ENCODE measurements around the gene CORO2A.
"Not testable (repeated sequence)": the region's sequence is repeated elsewhere in the genome, so short reads cannot be mapped to it uniquely, and the experiment has no call there.

CORO2A gene

DNA sequence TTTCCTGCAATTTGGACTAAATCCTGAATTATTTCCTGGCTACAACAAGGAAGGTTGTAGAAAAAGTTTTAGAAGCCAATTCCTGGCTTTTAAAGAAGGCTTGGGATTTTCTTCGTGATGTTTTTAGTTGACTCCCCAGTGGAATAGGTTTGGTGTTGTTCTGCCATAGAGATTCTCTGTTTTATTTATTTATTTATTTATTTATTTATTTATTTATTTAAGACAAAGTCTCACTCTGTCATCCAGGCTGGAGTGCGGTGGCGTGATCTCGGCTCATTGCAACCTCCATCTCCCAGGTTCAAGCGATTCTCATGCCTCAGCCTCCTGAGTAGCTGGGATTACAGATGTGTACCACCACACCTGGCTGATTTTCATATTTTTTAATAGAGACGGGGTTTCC, 75.3 kb downstream of the CORO2A start:
- ATAC-seq (replicated peaks); H3K4me3 Mint-ChIP-seq; H3K9me3 Mint-ChIP-seq; H3K27me3 Mint-ChIP-seq; DNase-seq: not testable (repeated sequence)
- Mint-ChIP-seq H3K36me3 (ENCODE audit: insufficient read depth) (peaks cover 32% of the 10 kb centered on the region), H3K4me1 (ENCODE audit: low read depth in 2 of 2) (peaks cover 38 to 54% of the 10 kb centered on the region in 2 donors), H3K27ac (peak overlapping the region; percentile 95 to 99)

DNA sequence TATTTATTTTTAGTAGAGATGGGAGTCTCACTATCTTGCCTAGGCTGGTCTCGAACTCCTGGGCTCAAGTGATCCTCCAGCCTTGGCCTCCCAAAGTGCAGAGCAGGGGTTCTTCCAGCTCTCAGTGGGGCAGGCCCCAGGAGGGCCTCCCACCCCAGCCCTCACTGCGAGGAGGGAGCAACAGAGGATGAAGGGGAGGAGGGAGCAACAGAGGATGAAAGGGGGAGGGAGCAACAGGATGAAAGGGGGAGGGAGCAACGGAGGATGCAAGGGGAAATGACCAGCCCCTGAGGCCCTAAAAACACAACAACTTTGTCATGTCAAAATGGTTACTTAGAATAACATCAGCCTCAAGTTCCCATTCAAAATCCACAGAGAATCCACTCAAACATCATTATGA, 83.4 kb downstream of the CORO2A start:
- H3K36me3 Mint-ChIP-seq (ENCODE audit: insufficient read depth), result peaks cover 44% of the 10 kb centered on the region
- H3K4me1 Mint-ChIP-seq (ENCODE audit: low read depth in 2 of 2), result peaks cover 46 to 72% of the 10 kb centered on the region in 2 donors

DNA sequence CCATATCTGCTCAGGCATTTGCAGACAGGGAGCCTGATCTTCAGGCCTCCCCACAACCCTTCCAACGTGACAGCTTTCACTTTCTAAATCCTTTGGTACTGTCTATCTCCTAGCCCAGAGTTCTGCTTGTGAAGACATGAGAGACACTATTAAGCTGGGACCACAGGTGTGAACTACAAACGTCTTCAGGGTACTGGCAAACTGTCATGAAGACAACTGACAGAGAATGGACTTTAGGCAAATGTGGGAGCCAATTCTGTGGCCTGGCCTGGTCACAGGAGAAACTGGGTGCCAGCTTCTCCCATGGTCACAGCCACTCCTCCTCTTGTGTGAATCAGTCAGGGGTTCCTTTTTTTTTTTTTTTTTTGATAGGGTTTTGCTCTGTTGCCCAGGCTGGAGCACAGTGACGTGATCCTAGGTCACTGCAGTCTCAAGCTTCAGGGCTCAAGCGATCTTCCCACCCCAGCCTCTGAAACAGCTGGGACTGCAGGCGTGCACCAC, 83.9 kb downstream of the CORO2A start:
- Mint-ChIP-seq H3K27ac (peak overlapping the region; percentile 89 to 97), H3K4me3 (peak overlapping the region; percentile 62 to 66), H3K27me3 (no peaks in the 10 kb centered on the region), H3K4me1 (ENCODE audit: low read depth in 2 of 2) (peaks cover 48 to 74% of the 10 kb centered on the region in 2 donors), H3K9me3 (no peaks in the 10 kb centered on the region), H3K36me3 (ENCODE audit: insufficient read depth) (peaks cover 46% of the 10 kb centered on the region)
- DNase-seq (peak; percentile 32 to 52 (median 33)), ATAC-seq (replicated peaks) (peak; percentile 91)

More for the DNA sequence above, 83.4 kb downstream of the CORO2A start:
- ATAC-seq (replicated peaks) (no peak), DNase-seq (no peak)
- H3K27me3 Mint-ChIP-seq, result no peaks in the 10 kb centered on the region
- H3K9me3 Mint-ChIP-seq, result no peaks in the 10 kb centered on the region
- H3K27ac Mint-ChIP-seq, result peak overlapping the region; percentile 89 to 97
- peak overlapping the region; percentile 62 to 66 for H3K4me3 Mint-ChIP-seq

DNA sequence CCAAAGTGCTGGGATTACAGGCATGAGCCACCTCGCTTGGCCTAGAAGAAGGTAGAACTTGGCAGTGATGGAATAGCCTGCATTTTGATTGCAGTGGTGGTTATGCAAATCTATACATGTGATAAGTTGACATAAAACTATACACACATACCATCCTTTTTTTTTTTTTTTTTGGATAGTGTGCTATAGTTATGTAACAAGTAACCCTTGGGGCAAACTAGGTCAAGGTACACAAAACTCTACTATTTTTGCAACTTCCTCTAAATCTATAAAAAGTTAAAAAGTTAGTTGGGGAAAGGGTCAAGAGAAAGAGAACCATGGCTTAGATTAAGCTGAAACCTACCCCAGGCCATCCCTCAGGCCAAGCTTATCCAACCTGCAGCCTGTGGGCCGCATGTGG, 84.5 kb downstream of the CORO2A start:
- DNase-seq, result no peak
- Mint-ChIP-seq H3K27me3 (no peaks in the 10 kb centered on the region), H3K4me3 (peak overlapping the region; percentile 62 to 66), H3K36me3 (ENCODE audit: insufficient read depth) (peaks cover 46% of the 10 kb centered on the region), H3K9me3 (no peaks in the 10 kb centered on the region), H3K27ac (peak overlapping the region; percentile 89 to 97), H3K4me1 (ENCODE audit: low read depth in 2 of 2) (peaks cover 51 to 72% of the 10 kb centered on the region in 2 donors)
- peak; percentile 58 for ATAC-seq (replicated peaks)

DNA sequence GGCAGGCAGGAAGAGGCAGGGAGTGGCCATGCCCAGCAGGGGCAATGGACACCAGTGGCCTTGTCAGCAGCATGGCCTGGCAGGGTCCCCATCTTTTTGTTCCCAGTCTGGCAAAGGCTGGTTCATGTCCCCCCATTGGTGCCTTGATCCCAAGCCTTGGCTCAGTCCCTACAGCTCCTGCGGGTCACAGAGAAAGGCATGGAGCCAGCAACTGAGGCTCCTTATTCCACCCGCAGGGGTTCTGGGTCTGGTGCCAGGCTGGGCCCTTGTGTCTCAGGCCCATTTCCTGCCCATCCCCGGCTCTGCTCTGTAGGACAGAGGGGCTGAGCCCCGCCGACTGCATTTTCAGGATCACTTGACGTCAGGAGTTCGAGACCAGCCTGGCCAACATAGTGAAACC, 87.4 kb downstream of the CORO2A start:
- no peaks in the 10 kb centered on the region for H3K9me3 Mint-ChIP-seq
- peaks cover 46% of the 10 kb centered on the region for H3K36me3 Mint-ChIP-seq (ENCODE audit: insufficient read depth)
- DNase-seq (no peak), ATAC-seq (replicated peaks) (no peak)
- H3K4me3 Mint-ChIP-seq, result peak overlapping the region; percentile 47 to 73
- peak overlapping the region; percentile 73 to 89 for H3K27ac Mint-ChIP-seq
- H3K4me1 Mint-ChIP-seq (ENCODE audit: low read depth in 2 of 2), result peaks cover 63 to 72% of the 10 kb centered on the region in 2 donors
- no peaks in the 10 kb centered on the region for H3K27me3 Mint-ChIP-seq

DNA sequence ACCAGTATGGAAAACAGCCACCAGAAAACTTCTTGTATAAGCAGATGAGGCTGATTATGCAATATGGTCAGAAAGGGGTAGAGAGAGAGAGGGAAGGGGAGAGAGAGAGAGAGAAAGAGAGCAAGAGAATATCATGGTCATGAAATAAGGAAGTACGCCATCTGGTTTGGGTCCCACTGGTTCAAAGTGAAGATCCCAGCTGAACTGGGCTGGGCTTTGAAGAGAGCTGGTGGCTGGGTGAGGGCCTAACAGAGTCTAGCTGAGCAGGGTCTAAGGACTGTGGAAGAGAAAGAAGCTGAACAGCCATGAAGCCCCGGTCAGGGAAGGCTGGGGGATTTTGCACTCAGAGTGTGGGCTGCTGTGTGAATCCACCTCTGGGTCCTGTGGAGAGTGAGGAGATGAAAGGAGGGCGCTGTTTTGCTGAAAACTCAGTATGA, 88.0 kb downstream of the CORO2A start:
- Mint-ChIP-seq H3K27me3 (no peaks in the 10 kb centered on the region), H3K9me3 (no peaks in the 10 kb centered on the region), H3K4me3 (peak overlapping the region; percentile 47 to 73), H3K27ac (peak overlapping the region; percentile 73 to 89), H3K4me1 (ENCODE audit: low read depth in 2 of 2) (peaks cover 63 to 71% of the 10 kb centered on the region in 2 donors), H3K36me3 (ENCODE audit: insufficient read depth) (peaks cover 47% of the 10 kb centered on the region)
- ATAC-seq (replicated peaks) (no peak), DNase-seq (no peak)

DNA sequence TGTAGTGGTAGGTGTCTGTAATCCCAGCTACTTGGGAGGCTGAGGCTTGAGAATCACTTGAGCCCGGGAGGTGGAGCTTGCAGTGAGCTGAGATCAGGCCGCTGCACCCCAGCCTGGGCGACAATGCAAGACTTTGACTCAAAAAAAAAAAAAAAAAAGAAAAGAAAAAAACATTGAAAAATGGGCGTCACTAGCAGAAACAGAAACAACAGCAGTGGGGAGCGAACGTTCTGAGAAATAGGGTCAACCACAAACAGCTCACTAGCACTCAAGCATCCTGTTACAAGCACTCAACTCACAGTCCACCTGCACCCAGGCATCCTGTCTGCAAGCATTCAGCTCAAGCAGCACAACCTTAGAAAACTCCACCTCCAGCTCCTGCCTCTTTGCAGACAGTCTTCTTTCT, 90.6 kb downstream of the CORO2A start:
- Mint-ChIP-seq H3K4me1 (ENCODE audit: low read depth in 2 of 2) (peaks cover 59 to 64% of the 10 kb centered on the region in 2 donors), H3K9me3 (no peaks in the 10 kb centered on the region), H3K27ac (peak overlapping the region; percentile 73 to 89), H3K4me3 (peak overlapping the region; percentile 62 to 73), H3K36me3 (ENCODE audit: insufficient read depth) (peaks cover 36% of the 10 kb centered on the region), H3K27me3 (no peaks in the 10 kb centered on the region)
- DNase-seq (peak; percentile 74 to 78 (median 76)), ATAC-seq (replicated peaks) (peak; percentile 97)

DNA sequence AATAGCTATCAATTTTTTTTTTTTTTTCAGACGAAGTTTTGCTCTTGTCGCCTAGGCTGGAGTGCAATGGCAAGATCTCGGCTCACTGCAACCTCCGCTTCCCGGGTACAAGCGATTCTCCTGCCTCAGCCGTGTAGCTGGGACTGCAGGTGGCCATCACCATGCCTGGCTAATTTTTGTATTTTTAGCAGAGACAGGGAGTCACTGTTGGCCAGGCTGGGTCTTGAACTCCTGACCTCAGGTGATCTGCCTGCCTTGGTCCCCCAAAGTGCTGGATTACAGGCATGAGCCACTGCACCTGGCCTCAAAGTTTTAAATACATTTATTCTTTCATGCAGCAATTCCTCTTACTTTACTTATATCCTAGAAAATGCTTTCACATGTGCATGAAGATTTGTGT, 91.0 kb downstream of the CORO2A start:
- peak overlapping the region; percentile 73 to 89 for H3K27ac Mint-ChIP-seq
- H3K27me3 Mint-ChIP-seq, result no peaks in the 10 kb centered on the region
- H3K36me3 Mint-ChIP-seq (ENCODE audit: insufficient read depth), result peaks cover 33% of the 10 kb centered on the region
- ATAC-seq (replicated peaks), result no peak
- peak overlapping the region; percentile 62 to 73 for H3K4me3 Mint-ChIP-seq
- no peaks in the 10 kb centered on the region for H3K9me3 Mint-ChIP-seq
- DNase-seq, result no peak
- H3K4me1 Mint-ChIP-seq (ENCODE audit: low read depth in 2 of 2), result peaks cover 60 to 64% of the 10 kb centered on the region in 2 donors

DNA sequence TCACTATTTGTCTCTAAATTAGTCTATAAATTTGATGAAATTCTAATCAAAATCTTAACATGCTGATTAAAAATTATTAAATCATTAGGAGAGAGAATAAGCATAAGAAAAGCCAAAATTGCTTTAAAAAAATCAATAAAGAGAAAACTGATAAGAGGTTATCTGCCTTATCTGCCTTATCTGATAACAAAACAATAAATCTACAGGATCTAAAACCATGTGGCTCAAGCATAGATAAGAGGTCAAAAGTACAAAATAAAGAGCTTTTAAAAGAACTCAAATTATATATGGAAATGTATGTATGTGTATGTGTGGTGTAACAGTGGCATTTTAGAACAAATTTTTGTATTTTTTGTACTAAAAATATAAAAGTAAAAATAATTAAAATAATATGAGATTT, 92.0 kb downstream of the CORO2A start:
- Mint-ChIP-seq H3K27ac (peak overlapping the region; percentile 73 to 89), H3K9me3 (no peaks in the 10 kb centered on the region), H3K4me1 (ENCODE audit: low read depth in 2 of 2) (peaks cover 53 to 57% of the 10 kb centered on the region in 2 donors), H3K4me3 (peak overlapping the region; percentile 18 to 57), H3K27me3 (no peaks in the 10 kb centered on the region), H3K36me3 (ENCODE audit: insufficient read depth) (peaks cover 35% of the 10 kb centered on the region)
- DNase-seq, result no peak
- ATAC-seq (replicated peaks), result no peak

DNA sequence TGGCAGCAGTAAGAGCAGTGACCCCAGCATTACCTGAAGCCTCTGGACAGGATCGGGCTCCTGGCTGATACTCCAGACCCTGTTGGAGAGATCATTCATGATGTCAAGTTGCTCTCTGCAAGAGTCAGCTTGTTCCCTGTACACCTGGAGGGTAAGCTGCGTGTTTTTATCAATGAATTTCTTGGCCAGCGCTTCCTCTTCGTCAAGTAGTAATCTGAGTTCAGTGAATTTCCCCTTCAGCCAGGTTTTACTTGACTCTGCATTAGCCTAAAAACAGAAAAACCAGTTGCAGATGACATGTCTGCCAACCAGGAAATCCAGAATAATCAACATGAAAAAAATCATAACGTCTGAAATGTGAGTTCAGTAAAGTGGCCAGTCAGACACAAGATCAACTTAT, 92.5 kb downstream of the CORO2A start:
- ATAC-seq (replicated peaks), result no peak
- H3K9me3 Mint-ChIP-seq, result no peaks in the 10 kb centered on the region
- H3K36me3 Mint-ChIP-seq (ENCODE audit: insufficient read depth), result peaks cover 36% of the 10 kb centered on the region
- no peaks in the 10 kb centered on the region for H3K27me3 Mint-ChIP-seq
- peaks cover 49 to 55% of the 10 kb centered on the region in 2 donors for H3K4me1 Mint-ChIP-seq (ENCODE audit: low read depth in 2 of 2)
- no peak for DNase-seq
- H3K4me3 Mint-ChIP-seq, result peak overlapping the region; percentile 18 to 57
- peak overlapping the region; percentile 73 to 89 for H3K27ac Mint-ChIP-seq

DNA sequence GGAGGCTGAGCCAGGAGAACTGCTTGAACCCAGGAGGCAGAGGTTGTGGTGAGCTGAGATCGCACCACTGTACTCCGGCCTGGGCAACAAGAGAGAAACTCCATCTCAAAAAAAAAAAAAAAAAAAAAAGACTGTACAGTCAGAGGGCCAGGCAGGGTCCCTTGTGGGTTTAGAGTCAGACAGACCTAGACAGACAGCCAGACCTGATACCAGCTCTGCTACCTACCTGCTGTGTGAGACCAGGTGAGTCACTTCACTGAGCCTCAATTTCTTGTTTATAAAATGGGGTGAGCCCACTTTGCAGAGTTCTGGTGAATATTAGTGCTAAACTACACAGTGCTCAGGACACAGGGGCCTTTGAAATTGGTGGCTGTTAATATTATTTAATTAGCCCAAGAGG, 93.1 kb downstream of the CORO2A start:
- H3K36me3 Mint-ChIP-seq (ENCODE audit: insufficient read depth), result peaks cover 34% of the 10 kb centered on the region
- H3K27ac Mint-ChIP-seq, result peak overlapping the region; percentile 81 to 89
- peak overlapping the region; percentile 18 to 57 for H3K4me3 Mint-ChIP-seq
- H3K27me3 Mint-ChIP-seq, result no peaks in the 10 kb centered on the region
- H3K4me1 Mint-ChIP-seq (ENCODE audit: low read depth in 2 of 2), result peaks cover 47 to 51% of the 10 kb centered on the region in 2 donors
- no peak for ATAC-seq (replicated peaks)
- no peak for DNase-seq
- H3K9me3 Mint-ChIP-seq, result no peaks in the 10 kb centered on the region

DNA sequence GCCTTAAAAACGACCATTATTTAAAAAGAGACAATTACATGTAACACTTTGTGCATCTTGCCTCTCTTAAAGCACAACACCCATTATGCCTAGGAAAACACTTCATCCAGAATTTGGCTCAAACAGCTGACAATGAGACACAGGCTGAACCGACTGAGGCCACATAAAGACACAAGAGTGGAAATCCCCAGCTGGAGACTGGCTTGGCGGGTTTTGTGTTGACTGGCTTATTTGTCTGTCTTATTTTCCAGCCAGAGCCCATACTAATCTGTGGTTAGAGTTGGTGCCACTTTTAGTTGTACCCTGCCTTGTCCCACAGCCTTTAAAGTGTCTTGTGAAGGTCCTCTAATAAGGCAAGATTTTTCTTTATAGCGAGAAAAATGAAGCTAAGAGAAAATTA, 94.6 kb downstream of the CORO2A start:
- peaks cover 46 to 53% of the 10 kb centered on the region in 2 donors for H3K4me1 Mint-ChIP-seq (ENCODE audit: low read depth in 2 of 2)
- no peak for DNase-seq
- H3K36me3 Mint-ChIP-seq (ENCODE audit: insufficient read depth), result peaks cover 35% of the 10 kb centered on the region
- H3K27ac Mint-ChIP-seq, result peak overlapping the region; percentile 81 to 82
- no peaks in the 10 kb centered on the region for H3K9me3 Mint-ChIP-seq
- H3K4me3 Mint-ChIP-seq, result peak overlapping the region; percentile 20 to 49
- H3K27me3 Mint-ChIP-seq, result no peaks in the 10 kb centered on the region
- ATAC-seq (replicated peaks), result no peak

DNA sequence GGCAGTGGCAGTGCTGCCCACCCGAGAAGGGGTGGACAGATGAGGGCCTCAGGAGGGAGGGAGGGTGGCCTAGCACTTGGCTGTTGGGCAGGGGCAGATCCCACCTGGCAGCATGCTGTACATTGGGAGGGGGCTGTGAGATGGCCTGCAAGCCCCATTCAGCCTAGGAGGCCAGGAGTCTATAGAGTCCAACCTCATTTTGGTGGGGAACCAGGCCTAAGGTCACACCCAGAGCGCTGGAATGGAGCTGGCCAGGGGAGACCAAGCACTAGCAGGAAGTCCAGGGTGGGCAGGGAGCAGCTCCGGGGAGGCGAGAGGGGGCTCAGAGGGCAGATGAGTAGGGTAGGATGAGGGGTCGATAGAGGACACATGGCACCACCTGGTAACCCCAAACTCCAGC, 96.3 kb downstream of the CORO2A start:
- Mint-ChIP-seq H3K27ac (peak overlapping the region; percentile 81 to 82), H3K36me3 (ENCODE audit: insufficient read depth) (peaks cover 32% of the 10 kb centered on the region), H3K9me3 (no peaks in the 10 kb centered on the region), H3K4me1 (ENCODE audit: low read depth in 2 of 2) (peaks cover 36 to 53% of the 10 kb centered on the region in 2 donors), H3K27me3 (no peaks in the 10 kb centered on the region), H3K4me3 (no peak overlapping the region)
- DNase-seq, result no peak
- ATAC-seq (replicated peaks), result no peak

DNA sequence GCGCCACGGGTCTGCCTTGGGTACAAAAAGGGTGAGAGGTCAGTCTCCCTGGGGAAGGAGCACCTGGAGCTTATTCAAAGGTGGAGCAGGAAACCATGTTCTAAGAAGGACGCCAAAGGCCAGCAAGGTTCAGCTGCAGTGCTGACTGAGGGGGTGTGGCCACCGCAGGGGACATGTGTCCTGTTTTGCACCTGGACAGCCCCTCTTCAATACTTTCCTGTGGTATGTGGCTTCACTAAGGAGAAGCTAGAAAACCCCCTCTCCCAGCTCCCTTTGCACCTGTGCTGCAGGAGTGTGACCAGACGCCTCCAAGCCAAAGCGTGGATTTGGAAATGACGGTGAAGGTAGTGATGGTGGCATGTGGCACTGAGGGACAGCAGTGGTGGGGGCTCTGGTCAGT, 97.0 kb downstream of the CORO2A start:
- ATAC-seq (replicated peaks) (no peak), DNase-seq (no peak)
- Mint-ChIP-seq H3K27me3 (no peaks in the 10 kb centered on the region), H3K36me3 (ENCODE audit: insufficient read depth) (peaks cover 37% of the 10 kb centered on the region), H3K27ac (peak overlapping the region; percentile 81 to 82), H3K4me1 (ENCODE audit: low read depth in 2 of 2) (peaks cover 34 to 55% of the 10 kb centered on the region in 2 donors), H3K9me3 (no peaks in the 10 kb centered on the region), H3K4me3 (no peak overlapping the region)

Data from effector memory CD8-positive, alpha-beta T cell (primary cell).